GM12878 (cell line): ENCODE data around the gene SHROOM3. TPM values are rescaled to one million over a fixed set of nuclear protein-coding genes. Genes with fewer than 3 reads are reported as not detected.

Experiments
- ATAC-seq: fragments of 200-7000 bp; cut with Tn5 transposase; 3 replicates; pipeline ENCODE4 v1.9.1; 2020; ENCODE audit warnings: mild to moderate bottlenecking, moderate library complexity
- BruUV-seq: library from RNA; stranded (reverse); fragments of 400-500 nt; replicated peaks from 2 replicates; lab custom pipeline; 2021; lab: Mats Ljungman, UMichigan
- CTCF ChIA-PET: fragments of 300-600 bp; sonication (Branson Sonifier 250); formaldehyde crosslinking; extraction: SDS; loops from one replicate; lab custom pipeline; 2021; ENCODE audit warnings: inconsistent platforms; lab: Yijun Ruan, JAX
- POLR2A ChIA-PET: fragments of 350-600 bp; formaldehyde crosslinking; extraction: SDS; loops from one replicate; lab custom pipeline; 2021; ENCODE audit warnings: inconsistent platforms; lab: Charles Lee
- RAD21 ChIA-PET: fragments of 300-600 bp; sonication (Branson Sonifier 250); formaldehyde crosslinking; loops from one replicate; lab custom pipeline; 2023; ENCODE audit warnings: antibody characterized with exemption; ENCODE audit not compliant: unreplicated experiment; lab: Charles Lee
- SMC1A ChIA-PET: fragments of 300-600 bp; sonication (Branson Sonifier 250); formaldehyde crosslinking; loops from one replicate; lab custom pipeline; 2023; ENCODE audit not compliant: unreplicated experiment, uncharacterized antibody; lab: Charles Lee
- DNase-seq: peaks from one replicate; pipeline ENCODE4 v3.0.0-alpha.2; 2011; ENCODE audit warnings: low read depth, low spot score
- FAIRE-seq: peaks from 3 replicates; lab custom pipeline; 2011; peaks lifted over from hg19 to GRCh38; lab: Jason Lieb, UNC
- H2AFZ ChIP-seq: 2 replicates; pipeline ENCODE4 v1.6.0; 2011; ENCODE audit warnings: low read depth, low read length, control low read depth; ENCODE audit not compliant: control insufficient read depth
- H3K27ac ChIP-seq: 2 replicates; pipeline ENCODE4 v1.5.1; 2011; ENCODE audit warnings: control low read depth; ENCODE audit not compliant: control insufficient read depth, insufficient read depth
- H3K27me3 ChIP-seq, 2 experiments: replicated peaks in 1 of 2; 2 replicates each; pipeline versions ENCODE4 v1.6.0 to v1.6.1; 2011; ENCODE audit warnings: low read length in 1 of 2; ENCODE audit not compliant: control insufficient read depth in 2 of 2, insufficient read depth in 2 of 2
- H3K36me3 ChIP-seq, 2 experiments: 2 replicates each; pipeline ENCODE4 v1.5.1; 2011; ENCODE audit warnings: low read length in 1 of 2; ENCODE audit not compliant: control insufficient read depth in 2 of 2, insufficient read depth in 2 of 2
- H3K4me1 ChIP-seq: 2 replicates; pipeline ENCODE4 v1.6.1; 2011; ENCODE audit warnings: mild to moderate bottlenecking, low read length, moderate library complexity, mixed read lengths; ENCODE audit not compliant: control insufficient read depth, insufficient read depth
- H3K4me2 ChIP-seq: 2 replicates; pipeline ENCODE4 v1.6.0; 2011; ENCODE audit warnings: control low read depth; ENCODE audit not compliant: control insufficient read depth, insufficient read depth
- H3K4me3 ChIP-seq: fragments of 200-600 bp; sonication (generic); 2 replicates; pipeline ENCODE4 v1.5.1; 2016
- H3K79me2 ChIP-seq: 2 replicates; pipeline ENCODE4 v1.6.0; 2011; ENCODE audit warnings: low read length; ENCODE audit not compliant: control insufficient read depth, insufficient read depth
- H3K9ac ChIP-seq: 2 replicates; pipeline ENCODE4 v1.8.0; 2011; ENCODE audit warnings: low read length, control low read depth, mixed read lengths; ENCODE audit not compliant: control insufficient read depth, insufficient read depth
- H3K9me3 ChIP-seq: replicated peaks from 3 replicates; pipeline ENCODE4 v1.5.1; 2011; ENCODE audit warnings: mild to moderate bottlenecking, low read length; ENCODE audit not compliant: control insufficient read depth, insufficient read depth
- H4K20me1 ChIP-seq: 2 replicates; pipeline ENCODE4 v1.6.0; 2011; ENCODE audit not compliant: control insufficient read depth, insufficient read depth
- ASH2L ChIP-seq: fragments of 300-600, 200-600 bp; sonication (generic); IDR thresholded peaks from 2 replicates; pipeline ENCODE4 v1.6.1; 2017; ENCODE audit warnings: low read depth, mild to moderate bottlenecking, borderline replicate concordance
- ATF7 ChIP-seq: fragments of 450-650 bp; IDR thresholded peaks from 2 replicates; pipeline ENCODE4 v1.6.1; 2016; ENCODE audit warnings: low read depth, mild to moderate bottlenecking
- BACH1 ChIP-seq: fragments of 450-650 bp; IDR thresholded peaks from 2 replicates; pipeline ENCODE4 v1.6.1; 2017; ENCODE audit warnings: mild to moderate bottlenecking, borderline replicate concordance
- E4F1 ChIP-seq: fragments of 450-650 bp; IDR thresholded peaks from 2 replicates; pipeline ENCODE4 v1.6.1; 2018; ENCODE audit warnings: borderline replicate concordance, mild to moderate bottlenecking; ENCODE audit not compliant: partially characterized antibody
- IKZF2 ChIP-seq, 2 experiments: fragments of 450-650 bp; IDR thresholded peaks; 2 replicates each; pipeline ENCODE4 v1.6.1; 2017; ENCODE audit warnings: mild to moderate bottlenecking in 2 of 2, moderate library complexity in 2 of 2
- IRF4 ChIP-seq: IDR thresholded peaks from 2 replicates; pipeline ENCODE4 v1.6.1; 2011; ENCODE audit warnings: low read depth, low read length
- JUNB ChIP-seq: IDR thresholded peaks from 2 replicates; pipeline ENCODE4 v1.6.1; 2016; ENCODE audit warnings: antibody characterized with exemption, mild to moderate bottlenecking
- MEF2A ChIP-seq: IDR thresholded peaks from 2 replicates; pipeline ENCODE4 v1.6.1; 2011; ENCODE audit warnings: low read depth, mild to moderate bottlenecking, low read length, moderate library complexity; ENCODE audit not compliant: insufficient read depth
- NFYA ChIP-seq: IDR thresholded peaks from 2 replicates; pipeline ENCODE4 v1.6.1; 2011; ENCODE audit warnings: low read depth, mild to moderate bottlenecking, low read length, improper control_type of control experiment, borderline replicate concordance
- NR2C2 ChIP-seq: IDR thresholded peaks from 2 replicates; pipeline ENCODE4 v1.6.1; 2011; ENCODE audit warnings: borderline replicate concordance, low read depth; ENCODE audit not compliant: control insufficient read depth, insufficient read length
- NR2F1 ChIP-seq: fragments of 450-650 bp; conservative IDR thresholded peaks from 2 replicates; pipeline ENCODE4 v1.6.1; 2017; ENCODE audit warnings: mild to moderate bottlenecking
- NRF1 ChIP-seq: conservative IDR thresholded peaks from 2 replicates; pipeline ENCODE4 v1.6.1; 2011; ENCODE audit warnings: mild to moderate bottlenecking, low read depth, low read length, improper control_type of control experiment
- SIN3A ChIP-seq: IDR thresholded peaks from 2 replicates; pipeline ENCODE4 v1.6.1; 2012; ENCODE audit warnings: low read depth, low read length, improper control_type of control experiment
- SMAD1 ChIP-seq: fragments of 450-650 bp; IDR thresholded peaks from 2 replicates; pipeline ENCODE4 v1.6.1; 2018; ENCODE audit warnings: mild to moderate bottlenecking, low read depth; ENCODE audit not compliant: partially characterized antibody
- SREBF2 ChIP-seq: IDR thresholded peaks from 2 replicates; pipeline ENCODE4 v1.6.1; 2012; ENCODE audit warnings: mild to moderate bottlenecking, low read length
- WGBS: methylation state at CpG from one replicate; pipeline ENCODE4 v1.1.6; 2016; ENCODE audit warnings: low lambda C conversion rate; ENCODE audit not compliant: insufficient replicate concordance, insufficient coverage; ENCODE audit errors: missing lambda C conversion rate; 5-methylcytosine and 5-hydroxymethylcytosine counted together
- in situ Hi-C: fragments of 300-500 bp; cut with MboI; formaldehyde crosslinking; loops from 9 replicates; pipeline ENCODE4 v1.14.3; 2018; ENCODE audit warnings: mixed read lengths
- intact Hi-C: fragments of 100-400 bp; cut with micrococcal nuclease; formaldehyde crosslinking; loops from one replicate; pipeline ENCODE4 v1.14.2; 2022; ENCODE audit not compliant: unreplicated experiment
- polyA plus RNA-seq, 11 experiments: library from polyadenylated mRNA; depleted of rRNA in 4 of 11; unstranded in 6 of 11; stranded (reverse) in 5 of 11; fragments of >200 nt; fragmentation: Nextera tagmentation in 4 of 11; fragmentation: Illumina TruSeq in 1 of 11; extraction: Ambion mirVana in 4 of 11; extraction: Trizol in 1 of 11; gene quantifications; 1 replicate in 1 of 11; 2 replicates in 10 of 11; pipeline versions ENCODE4 v1.2.1 to v1.2.3, GENCODE V29; 2011 to 2016; ENCODE audit warnings: inconsistent platforms in 2 of 11, missing spikeins in 2 of 11, low read depth in 1 of 11
- total RNA-seq, 4 experiments: library from RNA; depleted of rRNA in 3 of 4; stranded (reverse); fragments of >200 nt in 3 of 4; fragmentation: Illumina TruSeq in 1 of 4; extraction: Trizol in 1 of 4; gene quantifications; 2 replicates each; pipeline versions ENCODE4 v1.2.1 to v1.2.3, GENCODE V29; 2013 to 2021
- TF ChIP-seq, protein P1 (sequence below): fragments of 450-650 bp; formaldehyde crosslinking; IDR thresholded peaks from 2 replicates; pipeline ENCODE4 v1.4.0; 2022; ENCODE audit warnings: mild to moderate bottlenecking, moderate library complexity
- TF ChIP-seq, protein P2 (sequence below): IDR thresholded peaks from 2 replicates; pipeline ENCODE4 v1.6.1; 2012; ENCODE audit warnings: low read depth, low read length, improper control_type of control experiment
- TF ChIP-seq, protein P3 (sequence below): IDR thresholded peaks from 2 replicates; pipeline ENCODE4 v1.6.1; 2011; ENCODE audit warnings: borderline replicate concordance, low read depth, mild to moderate bottlenecking, moderate library complexity, low read length; ENCODE audit not compliant: insufficient read depth, poor library complexity, severe bottlenecking

The SHROOM3 gene
- total and polyA plus RNA-seq, 10 of the 15 experiments (the other 5 are each of a cell fraction or from before 2014, with no cell fraction given) = under 0.01 to 0.29 (median 0.08) TPM; not detected in 1

DNA sequence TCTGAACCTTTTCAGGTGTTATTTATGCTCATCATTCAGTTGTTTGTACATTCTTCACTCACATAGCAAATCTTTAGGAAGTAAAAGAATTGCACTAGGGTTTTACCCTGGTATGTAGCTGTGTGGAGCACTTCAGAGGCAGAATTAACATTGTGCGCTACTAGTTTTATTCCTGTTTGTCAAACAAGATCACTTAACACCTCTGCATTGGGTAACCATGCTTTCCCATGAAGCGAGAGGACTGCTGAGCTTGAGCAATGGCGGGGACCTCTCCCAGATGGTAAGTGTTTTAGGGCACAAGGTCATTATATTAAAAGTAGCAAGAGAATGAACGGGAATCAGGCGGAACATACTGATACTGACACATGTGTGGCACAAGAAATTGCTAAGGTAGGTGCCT, 59.2 kb downstream of the SHROOM3 start:
- ChIA-PET POLR2A (no interaction called here), SMC1A (no interaction called here), RAD21 (no interaction called here), CTCF (no interaction called here)
- H3K4me2 ChIP-seq = no peak overlapping the region
- no peaks in the 10 kb centered on the region for H3K79me2 ChIP-seq
- no peaks in the 10 kb centered on the region for H4K20me1 ChIP-seq
- WGBS = 46% methylated on average over 5 of the region's 5 CpGs
- ATAC-seq = no peak
- no TSS peak for BruUV-seq
- no peak for DNase-seq
- H3K27me3 ChIP-seq = peaks cover 0 to 3% of the 10 kb centered on the region in 2 experiments; a peak in 2 of 4 replicates
- H3K27ac ChIP-seq = no peak overlapping the region
- H3K9ac ChIP-seq = no peak overlapping the region
- H2AFZ ChIP-seq = no peak overlapping the region
- intact Hi-C loops (no loop called here), in situ Hi-C loops (no loop called here)
- no peaks in the 10 kb centered on the region; the same call in 1 of the 2 replicates for H3K4me1 ChIP-seq
- no peaks in the 10 kb centered on the region; the same call in 2 of the 3 replicates for H3K9me3 ChIP-seq
- H3K4me3 ChIP-seq = no peak overlapping the region
- FAIRE-seq = no peak
- H3K36me3 ChIP-seq = no peaks in the 10 kb centered on the region
- no peak for TF ChIP-seq NR2C2
- no peak for TF ChIP-seq JUNB
- TF ChIP-seq NR2F1 = no peak
- no peak for TF ChIP-seq SIN3A
- TF ChIP-seq E4F1 = no peak
- TF ChIP-seq, protein P1, sequence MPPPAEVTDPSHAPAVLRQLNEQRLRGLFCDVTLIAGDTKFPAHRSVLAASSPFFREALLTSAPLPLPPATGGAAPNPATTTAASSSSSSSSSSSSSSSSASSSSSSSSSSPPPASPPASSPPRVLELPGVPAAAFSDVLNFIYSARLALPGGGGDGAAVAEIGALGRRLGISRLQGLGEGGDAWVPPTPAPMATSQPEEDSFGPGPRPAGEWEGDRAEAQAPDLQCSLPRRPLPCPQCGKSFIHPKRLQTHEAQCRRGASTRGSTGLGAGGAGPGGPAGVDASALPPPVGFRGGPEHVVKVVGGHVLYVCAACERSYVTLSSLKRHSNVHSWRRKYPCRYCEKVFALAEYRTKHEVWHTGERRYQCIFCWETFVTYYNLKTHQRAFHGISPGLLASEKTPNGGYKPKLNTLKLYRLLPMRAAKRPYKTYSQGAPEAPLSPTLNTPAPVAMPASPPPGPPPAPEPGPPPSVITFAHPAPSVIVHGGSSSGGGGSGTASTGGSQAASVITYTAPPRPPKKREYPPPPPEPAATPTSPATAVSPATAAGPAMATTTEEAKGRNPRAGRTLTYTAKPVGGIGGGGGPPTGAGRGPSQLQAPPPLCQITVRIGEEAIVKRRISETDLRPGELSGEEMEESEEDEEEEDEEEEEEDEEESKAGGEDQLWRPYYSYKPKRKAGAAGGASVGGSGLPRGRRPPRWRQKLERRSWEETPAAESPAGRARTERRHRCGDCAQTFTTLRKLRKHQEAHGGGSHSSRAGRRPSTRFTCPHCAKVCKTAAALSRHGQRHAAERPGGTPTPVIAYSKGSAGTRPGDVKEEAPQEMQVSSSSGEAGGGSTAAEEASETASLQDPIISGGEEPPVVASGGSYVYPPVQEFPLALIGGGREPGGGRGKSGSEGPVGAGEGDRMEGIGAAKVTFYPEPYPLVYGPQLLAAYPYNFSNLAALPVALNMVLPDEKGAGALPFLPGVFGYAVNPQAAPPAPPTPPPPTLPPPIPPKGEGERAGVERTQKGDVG (CRISPR knock-in tag) = no peak
- no peak for TF ChIP-seq ATF7
- TF ChIP-seq IRF4 = no peak
- TF ChIP-seq IKZF2 (IDR thresholded peaks at IDR 0.05) = no peak
- TF ChIP-seq MEF2A = no peak
- TF ChIP-seq NFYA = no peak
- TF ChIP-seq NRF1 = no peak
- TF ChIP-seq, protein P2, sequence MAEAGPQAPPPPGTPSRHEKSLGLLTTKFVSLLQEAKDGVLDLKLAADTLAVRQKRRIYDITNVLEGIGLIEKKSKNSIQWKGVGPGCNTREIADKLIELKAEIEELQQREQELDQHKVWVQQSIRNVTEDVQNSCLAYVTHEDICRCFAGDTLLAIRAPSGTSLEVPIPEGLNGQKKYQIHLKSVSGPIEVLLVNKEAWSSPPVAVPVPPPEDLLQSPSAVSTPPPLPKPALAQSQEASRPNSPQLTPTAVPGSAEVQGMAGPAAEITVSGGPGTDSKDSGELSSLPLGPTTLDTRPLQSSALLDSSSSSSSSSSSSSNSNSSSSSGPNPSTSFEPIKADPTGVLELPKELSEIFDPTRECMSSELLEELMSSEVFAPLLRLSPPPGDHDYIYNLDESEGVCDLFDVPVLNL = no peak
- TF ChIP-seq SMAD1 = no peak
- TF ChIP-seq, protein P3, sequence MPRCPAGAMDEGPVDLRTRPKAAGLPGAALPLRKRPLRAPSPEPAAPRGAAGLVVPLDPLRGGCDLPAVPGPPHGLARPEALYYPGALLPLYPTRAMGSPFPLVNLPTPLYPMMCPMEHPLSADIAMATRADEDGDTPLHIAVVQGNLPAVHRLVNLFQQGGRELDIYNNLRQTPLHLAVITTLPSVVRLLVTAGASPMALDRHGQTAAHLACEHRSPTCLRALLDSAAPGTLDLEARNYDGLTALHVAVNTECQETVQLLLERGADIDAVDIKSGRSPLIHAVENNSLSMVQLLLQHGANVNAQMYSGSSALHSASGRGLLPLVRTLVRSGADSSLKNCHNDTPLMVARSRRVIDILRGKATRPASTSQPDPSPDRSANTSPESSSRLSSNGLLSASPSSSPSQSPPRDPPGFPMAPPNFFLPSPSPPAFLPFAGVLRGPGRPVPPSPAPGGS = no peak
- TF ChIP-seq ASH2L = no peak
- TF ChIP-seq SREBF2 = no peak
- TF ChIP-seq BACH1 = no peak
